Measurements from ENCODE around the gene GPATCH2L. TPM values are rescaled to one million over a fixed set of nuclear protein-coding genes. Genes with fewer than 3 reads are reported as not detected.

GPATCH2L gene
- total and polyA plus RNA-seq, 2 of the 13 experiments (the other 11 are each of a cell fraction or from before 2014, with no cell fraction given), result 14.4 to 29.0 TPM

DNA sequence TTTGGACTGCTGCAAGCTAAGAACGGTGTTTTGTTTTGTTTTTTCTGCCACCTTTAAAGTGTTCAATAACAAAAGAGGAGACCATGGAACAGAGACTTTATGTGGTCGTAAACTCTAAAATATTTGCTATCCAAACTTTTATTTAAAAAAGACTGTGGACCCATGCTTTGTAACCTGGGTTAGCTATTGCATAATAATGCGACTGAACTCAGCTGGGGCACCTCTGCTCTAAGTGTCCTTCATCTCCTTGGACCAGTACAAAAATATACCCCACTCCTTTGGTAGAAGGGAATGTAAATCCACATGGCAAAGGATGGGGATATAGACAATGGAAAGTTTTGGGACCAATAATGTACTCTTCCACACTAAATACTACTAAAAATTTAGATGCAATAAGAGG lies 65.5 kb downstream of the GPATCH2L start:
- intact Hi-C loops (cut with micrococcal nuclease; ENCODE audit: unreplicated experiment), result no loop called here
- Histone ChIP-seq H4K20me1 (ENCODE audit: insufficient read depth, low read length) (no peaks in the 10 kb centered on the region), H3K79me2 (ENCODE audit: insufficient read depth, low read length) (no peaks in the 10 kb centered on the region), H3K4me2 (ENCODE audit: low read depth, low read length) (no peak overlapping the region), H3K36me3 (replicated peaks in 1 of 2; ENCODE audit: control insufficient read depth in 1 of 2, insufficient read depth in 2 of 2, low read length in 2 of 2) (no peaks in the 10 kb centered on the region), H3K9me3 (ENCODE audit: low read length) (no peaks in the 10 kb centered on the region), H3K4me1 (ENCODE audit: insufficient read depth, low read length) (no peaks in the 10 kb centered on the region), H3K4me3 (replicated peaks in 1 of 3; ENCODE audit: insufficient read depth in 1 of 3, low read depth in 2 of 3, low read length in 3 of 3) (no peak overlapping the region), H2AFZ (ENCODE audit: low read length) (no peak overlapping the region), H3K27ac (ENCODE audit: extremely low read length, insufficient read depth, low read length) (no peak overlapping the region), H3K9ac (ENCODE audit: insufficient read depth, low read depth, low read length) (no peak overlapping the region), H3K27me3 (ENCODE audit: control insufficient read depth in 1 of 2, insufficient read depth in 2 of 2, low read length in 2 of 2) (no peaks in the 10 kb centered on the region)
- FAIRE-seq (no peak), ATAC-seq (no peak), DNase-seq (ENCODE audit: low spot score) (no peak)
- ChIA-PET CTCF (ENCODE audit: low intra/inter-chr PET ratio, low total read pairs) (no interaction called here), POLR2A (no interaction called here)
- in situ Hi-C loops (cut with HindIII; ENCODE audit: extremely low pct_ligation_motif_present, low pct_unique_long_range_greater_than_20kb), result no loop called here
- 86% methylated on average over 3 of the region's 3 CpGs for WGBS (ENCODE audit: low lambda C conversion rate)
- TF ChIP-seq CEBPB (IDR thresholded peaks at IDR 0.05; ENCODE audit: borderline replicate concordance, low read depth, low read length) (peak; percentile 56; the same call in 1 of the 2 replicates), ZNF331 (CRISPR knock-in tag; IDR thresholded peaks at IDR 0.05) (no peak)
- no TSS peak for BruUV-seq (replicated peaks)

DNA sequence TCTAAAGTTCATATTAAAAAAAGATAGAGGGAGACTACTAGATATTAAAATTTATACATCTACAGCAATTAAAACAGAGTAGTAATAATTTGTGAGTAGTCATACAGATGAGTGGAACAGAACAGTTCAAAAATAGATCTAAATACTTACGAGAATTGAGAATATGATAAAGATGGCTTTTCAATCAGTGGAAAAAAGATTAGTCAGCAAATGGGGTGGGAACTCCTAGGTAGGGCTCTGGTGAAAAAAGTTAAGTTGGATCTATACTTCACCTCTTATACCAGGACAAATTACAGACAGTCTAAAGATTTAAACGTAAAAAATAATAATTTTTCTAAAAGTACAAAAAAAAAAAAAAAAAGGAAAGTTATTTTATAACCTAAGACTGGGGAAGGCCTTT lies 66.9 kb downstream of the GPATCH2L start:
- Histone ChIP-seq H3K36me3 (replicated peaks in 1 of 2; ENCODE audit: control insufficient read depth in 1 of 2, insufficient read depth in 2 of 2, low read length in 2 of 2) (no peaks in the 10 kb centered on the region), H2AFZ (ENCODE audit: low read length) (no peak overlapping the region), H3K4me1 (ENCODE audit: insufficient read depth, low read length) (no peaks in the 10 kb centered on the region), H4K20me1 (ENCODE audit: insufficient read depth, low read length) (no peaks in the 10 kb centered on the region), H3K27me3 (ENCODE audit: control insufficient read depth in 1 of 2, insufficient read depth in 2 of 2, low read length in 2 of 2) (no peaks in the 10 kb centered on the region), H3K4me3 (replicated peaks in 1 of 3; ENCODE audit: insufficient read depth in 1 of 3, low read depth in 2 of 3, low read length in 3 of 3) (no peak overlapping the region), H3K4me2 (ENCODE audit: low read depth, low read length) (no peak overlapping the region), H3K9me3 (ENCODE audit: low read length) (peaks cover under 1% of the 10 kb centered on the region; the same call in 1 of the 2 replicates), H3K27ac (ENCODE audit: extremely low read length, insufficient read depth, low read length) (no peak overlapping the region), H3K9ac (ENCODE audit: insufficient read depth, low read depth, low read length) (no peak overlapping the region), H3K79me2 (ENCODE audit: insufficient read depth, low read length) (no peaks in the 10 kb centered on the region)
- no peak for FAIRE-seq
- 84% methylated on average over 2 of the region's 2 CpGs for WGBS (ENCODE audit: low lambda C conversion rate)
- CTCF ChIA-PET (ENCODE audit: low intra/inter-chr PET ratio, low total read pairs), result no interaction called here
- in situ Hi-C loops (cut with HindIII; ENCODE audit: extremely low pct_ligation_motif_present, low pct_unique_long_range_greater_than_20kb) (no loop called here), intact Hi-C loops (cut with micrococcal nuclease; ENCODE audit: unreplicated experiment) (no loop called here)
- POLR2A ChIA-PET, result no interaction called here
- no peak for ATAC-seq
- BruUV-seq (replicated peaks), result no TSS peak
- DNase-seq (ENCODE audit: low spot score), result no peak
- TF ChIP-seq MAFK (conservative IDR thresholded peaks at IDR 0.05 in 1 of 2, IDR thresholded peaks at IDR 0.05 in 1 of 2; ENCODE audit: low read length in 2 of 2) (peak; percentile 48 to 80), ZNF383 (CRISPR knock-in tag; IDR thresholded peaks at IDR 0.05; ENCODE audit: borderline replicate concordance) (no peak), MAFF (IDR thresholded peaks at IDR 0.05; ENCODE audit: low read depth, low read length) (peak; percentile 64)
